GM18508 (cell line): Measurements from ENCODE around the gene MRPS2.
"Not testable (repeated sequence)": the region's sequence is repeated elsewhere in the genome, so short reads cannot be mapped to it uniquely, and the experiment has no call there.

ENCODE experiments used
- ATAC-seq: cut with Tn5 transposase; IDR thresholded peaks from one replicate; pipeline ENCODE4 v1.9.1; 2021; ENCODE audit warnings: moderate number of reproducible peaks; ENCODE audit not compliant: insufficient read depth, unreplicated experiment

MRPS2 gene

DNA sequence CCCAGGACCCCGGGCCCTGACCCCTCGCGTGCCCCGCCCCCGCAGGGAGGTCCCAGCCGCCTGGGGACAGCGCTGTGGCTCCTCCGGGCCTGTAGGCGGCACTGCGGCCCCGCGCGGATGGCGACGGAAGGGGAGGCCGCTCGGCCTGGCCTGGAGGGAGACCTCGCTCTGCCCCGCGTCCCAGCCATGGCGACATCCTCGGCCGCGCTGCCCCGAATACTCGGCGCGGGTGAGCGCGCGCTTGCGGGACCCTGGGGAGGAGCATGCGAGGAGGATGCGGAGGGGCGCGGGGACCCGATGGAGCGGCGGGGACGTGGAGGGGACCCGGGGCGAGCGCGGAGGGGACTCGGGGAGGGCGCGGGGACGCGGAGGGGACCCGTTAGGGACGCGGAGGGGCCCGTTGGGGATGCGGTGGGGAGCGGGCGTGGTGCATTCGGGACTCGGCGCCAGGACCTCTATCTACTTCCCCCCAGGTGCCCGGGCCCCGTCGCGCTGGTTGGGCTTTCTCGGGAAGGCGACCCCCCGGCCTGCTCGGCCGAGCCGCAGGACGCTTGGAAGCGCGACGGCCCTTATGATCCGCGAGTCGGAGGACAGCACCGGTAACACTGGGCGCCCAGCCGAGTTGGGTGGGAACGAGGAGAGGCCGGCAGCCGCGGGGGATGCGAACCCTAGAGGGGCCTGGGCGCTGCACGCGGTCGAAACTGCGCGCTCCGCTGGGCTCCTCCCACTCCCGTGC lies at the start of gene MRPS2:
TSS of gene MRPS2 (plus strand) at position 158 of the 736 bp plus-strand sequence. CDS start at position 187, 29 bp downstream.
- no peak for ATAC-seq

DNA sequence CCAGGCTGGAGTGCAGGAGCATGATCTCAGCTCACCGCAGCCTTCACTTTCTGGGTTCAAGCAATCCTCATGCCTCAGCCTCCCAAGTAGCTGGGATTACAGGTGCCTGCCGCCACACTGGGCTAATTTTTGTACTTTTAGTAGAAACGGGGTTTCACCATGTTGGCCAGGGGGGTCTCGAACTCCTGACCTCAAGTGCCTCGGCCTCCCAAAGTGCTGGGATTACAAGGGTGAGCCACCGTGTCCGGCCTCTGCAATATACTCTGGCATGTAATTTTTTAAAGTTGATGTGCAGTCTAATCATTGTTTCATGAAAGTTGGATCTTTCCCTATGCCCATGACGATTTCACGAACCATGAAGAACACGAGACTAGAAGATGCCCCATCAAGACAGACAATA lies 49.5 kb upstream of the MRPS2 start:
- no peak for ATAC-seq

DNA sequence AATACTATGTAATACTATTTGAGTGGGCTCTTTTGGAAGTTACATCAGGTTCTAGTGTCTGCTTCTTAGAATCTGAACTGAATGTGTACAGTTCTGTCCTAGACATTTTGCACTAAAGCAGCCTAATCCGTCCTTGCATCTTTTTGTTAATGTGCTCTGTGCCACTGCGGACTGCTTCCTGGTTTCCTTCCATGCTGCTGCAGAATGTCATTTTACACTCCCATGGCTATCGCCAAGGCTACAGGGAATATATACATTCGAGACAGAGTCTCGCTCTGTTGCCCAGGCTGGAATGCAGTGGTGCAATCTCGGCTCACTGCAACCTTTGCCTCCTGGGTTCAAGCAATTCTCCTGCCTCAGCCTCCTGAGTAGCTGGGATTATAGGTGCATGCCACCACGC lies 48.6 kb upstream of the MRPS2 start:
- ATAC-seq, result not testable (repeated sequence)

DNA sequence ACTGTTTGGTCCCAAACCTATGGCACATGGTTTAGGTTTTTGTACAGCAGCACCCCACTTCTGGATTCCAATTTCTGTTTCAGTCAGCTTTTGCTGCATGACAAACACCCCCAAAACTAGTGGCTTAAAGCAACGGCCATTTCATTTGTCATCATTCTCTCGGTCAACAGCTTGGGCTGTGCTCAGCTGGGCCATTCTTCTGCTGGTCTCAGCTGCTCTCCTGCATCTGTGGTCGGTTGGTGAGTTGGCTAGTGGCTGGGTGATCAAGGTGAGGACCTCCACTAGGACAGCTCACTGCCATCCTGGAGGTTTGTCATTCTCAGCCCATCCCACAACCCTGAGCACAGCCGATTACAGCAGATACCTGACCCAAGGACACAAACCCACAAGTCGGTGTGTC lies 45.7 kb upstream of the MRPS2 start:
- ATAC-seq, result no peak

DNA sequence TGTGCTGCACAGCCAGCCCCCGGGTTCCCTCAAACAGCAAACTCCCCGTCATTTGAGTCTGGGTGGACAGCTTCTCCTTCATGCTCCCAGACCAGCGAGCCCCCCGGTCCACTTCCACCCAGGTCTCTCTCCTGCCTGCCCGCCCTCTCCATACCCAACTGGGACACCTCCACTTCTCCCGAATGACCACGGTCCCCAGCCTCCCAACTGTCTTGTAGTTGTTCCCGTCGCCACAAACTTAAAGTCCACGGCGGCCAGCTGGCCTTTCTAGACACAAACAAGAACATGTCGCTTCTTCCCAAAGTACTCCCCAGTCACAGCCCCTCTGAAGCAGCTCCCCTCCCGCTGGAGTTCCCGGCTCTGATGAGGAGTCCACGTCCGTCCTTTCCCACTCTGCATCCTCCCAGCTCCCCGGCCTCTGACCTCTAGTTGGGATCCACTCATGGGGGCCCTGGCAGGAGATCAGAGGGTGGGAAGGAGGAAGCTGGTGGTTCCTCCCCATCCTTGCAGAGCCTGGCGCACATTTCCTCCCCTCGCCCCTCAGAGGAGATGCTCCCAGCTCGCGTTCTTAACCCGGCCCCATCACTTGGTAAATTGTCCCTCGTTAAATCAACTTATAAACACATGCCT lies 45.0 kb upstream of the MRPS2 start:
- ATAC-seq, result no peak

DNA sequence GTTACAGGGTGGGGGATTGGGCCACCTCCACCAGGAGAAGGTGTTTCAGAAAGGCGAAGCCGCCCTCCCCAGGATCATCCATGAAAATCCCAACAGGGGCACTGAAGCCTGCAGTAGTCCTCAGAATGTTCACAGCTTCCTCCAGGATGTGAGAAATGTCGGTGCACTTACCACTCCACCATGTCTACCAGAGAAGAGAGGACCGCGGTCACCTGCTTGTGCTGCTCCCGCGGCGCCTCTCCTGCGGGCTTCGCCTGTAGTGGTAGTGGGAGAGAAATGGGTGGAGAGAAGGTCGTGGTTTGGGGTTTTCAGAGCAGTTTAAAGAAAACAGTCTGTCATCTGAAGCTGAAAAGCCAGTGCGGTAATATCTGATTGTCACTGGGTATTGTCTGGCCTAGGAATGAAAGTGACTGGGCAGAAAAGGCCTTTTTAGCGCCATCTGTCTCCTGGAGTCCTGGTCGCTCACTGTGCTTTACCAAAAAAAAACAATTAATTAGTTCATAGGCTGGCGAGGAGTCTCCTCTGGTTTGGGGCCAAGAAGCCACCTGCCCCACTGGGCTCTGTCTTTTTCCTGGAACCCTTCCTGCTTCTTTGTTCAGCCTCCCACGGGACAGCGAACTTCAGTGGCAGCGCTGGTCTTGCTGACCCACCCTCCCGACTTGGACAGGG lies 43.9 kb upstream of the MRPS2 start:
- ATAC-seq, result no peak

DNA sequence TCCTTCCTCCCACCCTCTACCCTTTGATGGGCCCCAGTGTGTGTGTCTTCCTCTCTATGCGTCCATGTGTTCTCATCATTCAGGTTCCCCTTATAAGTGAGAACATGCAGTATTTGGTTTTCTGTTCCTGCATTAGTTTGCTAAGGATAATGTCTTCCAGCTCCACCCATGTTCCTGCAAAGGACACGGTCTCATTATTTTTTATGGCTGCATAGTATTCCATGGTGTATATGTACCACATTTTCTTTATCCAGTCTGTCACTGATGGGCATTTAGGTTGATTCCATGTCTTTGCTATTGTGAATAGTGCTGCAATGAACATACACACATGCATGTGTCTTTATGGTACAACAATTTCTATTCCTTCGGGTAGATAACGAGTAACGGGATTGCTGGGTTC lies 42.0 kb upstream of the MRPS2 start:
- ATAC-seq, result not testable (repeated sequence)

DNA sequence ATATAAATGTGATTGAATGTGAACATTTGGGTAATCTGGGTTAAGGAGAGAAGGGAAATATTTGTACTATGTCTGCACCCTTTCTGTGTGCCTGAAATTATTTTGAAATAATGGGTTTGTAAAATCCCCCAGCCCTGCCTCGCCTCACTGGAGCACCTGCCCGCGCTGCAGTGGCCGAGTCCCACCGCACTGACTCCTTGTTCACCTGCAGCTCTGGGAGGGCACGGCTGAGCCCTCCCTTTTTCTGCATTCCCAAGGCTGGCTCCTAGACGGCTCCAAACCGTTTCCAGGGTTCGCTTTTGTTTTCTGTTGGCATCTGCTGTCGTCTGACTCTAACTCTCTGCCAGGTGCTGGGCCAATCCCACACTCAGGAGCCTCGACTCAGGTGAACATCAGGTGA lies 38.5 kb upstream of the MRPS2 start:
- ATAC-seq, result no peak

DNA sequence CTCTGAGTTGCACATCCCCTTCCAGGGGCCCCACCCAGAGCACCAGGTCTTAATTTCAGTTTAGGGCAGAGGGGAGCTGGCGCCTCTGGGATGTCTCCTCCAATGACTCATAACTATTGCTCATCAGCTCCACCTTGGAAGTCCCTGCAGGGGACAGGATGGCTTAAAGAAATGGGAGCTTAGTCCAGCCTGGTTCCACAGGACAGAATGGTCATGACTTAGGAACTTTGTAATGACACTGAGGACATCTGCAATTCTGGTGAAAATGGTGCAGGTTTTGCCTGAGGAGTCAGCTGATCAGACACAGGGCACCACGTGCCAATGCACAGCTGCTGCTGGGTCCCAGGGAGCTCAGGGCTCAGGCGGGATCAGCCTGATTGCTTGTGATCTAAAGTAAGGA lies 37.3 kb upstream of the MRPS2 start:
- no peak for ATAC-seq

DNA sequence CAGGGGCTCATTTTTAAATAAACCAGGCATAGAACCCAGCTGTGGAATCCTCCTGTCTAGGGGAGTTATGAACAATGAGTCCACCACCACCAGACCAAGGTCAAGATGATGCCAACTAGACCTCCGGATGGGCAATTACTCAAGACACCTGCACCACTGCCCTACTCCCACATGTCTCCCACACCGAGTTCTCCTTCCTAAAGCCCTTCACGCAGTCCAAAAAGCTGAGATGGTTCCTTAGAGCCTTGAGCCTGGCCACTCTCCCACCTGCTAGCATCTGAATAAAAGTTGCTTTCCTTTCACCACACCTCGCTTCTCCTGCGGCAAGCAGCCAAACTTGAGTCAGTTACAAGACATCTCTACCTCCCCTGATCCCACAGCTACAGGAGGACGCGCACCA lies 36.3 kb upstream of the MRPS2 start:
- no peak for ATAC-seq

DNA sequence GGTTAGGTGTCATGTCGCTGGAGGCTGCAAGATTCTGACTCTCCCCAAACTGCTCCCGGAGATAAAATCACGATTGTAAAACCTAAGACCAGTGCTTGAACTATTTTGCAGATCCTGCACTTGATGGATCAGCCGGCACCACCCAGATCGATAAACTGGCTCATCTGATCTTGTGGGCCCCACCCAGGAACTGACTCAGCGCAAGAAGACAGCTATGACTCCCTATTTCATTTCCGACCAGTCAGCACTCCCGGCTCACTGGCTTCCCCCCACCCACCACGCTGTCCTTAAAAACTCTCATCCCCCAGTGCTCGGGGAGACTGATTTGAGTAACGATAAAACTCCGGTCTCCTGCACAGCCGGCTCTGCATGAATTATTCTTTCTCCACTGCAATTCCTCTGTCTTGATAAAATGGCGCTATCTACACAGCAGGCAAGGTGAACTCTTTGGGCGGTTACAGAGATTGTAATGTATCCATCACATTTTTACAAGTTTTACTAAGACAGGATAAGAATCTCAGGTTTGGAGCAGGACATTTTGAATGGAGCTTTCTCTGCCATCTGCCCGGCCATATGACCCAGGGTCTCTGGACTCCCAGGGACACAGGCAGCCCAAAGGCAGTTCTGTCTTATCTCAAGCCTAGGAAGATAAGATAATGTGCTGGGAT lies 31.5 kb upstream of the MRPS2 start:
- ATAC-seq, result no peak

DNA sequence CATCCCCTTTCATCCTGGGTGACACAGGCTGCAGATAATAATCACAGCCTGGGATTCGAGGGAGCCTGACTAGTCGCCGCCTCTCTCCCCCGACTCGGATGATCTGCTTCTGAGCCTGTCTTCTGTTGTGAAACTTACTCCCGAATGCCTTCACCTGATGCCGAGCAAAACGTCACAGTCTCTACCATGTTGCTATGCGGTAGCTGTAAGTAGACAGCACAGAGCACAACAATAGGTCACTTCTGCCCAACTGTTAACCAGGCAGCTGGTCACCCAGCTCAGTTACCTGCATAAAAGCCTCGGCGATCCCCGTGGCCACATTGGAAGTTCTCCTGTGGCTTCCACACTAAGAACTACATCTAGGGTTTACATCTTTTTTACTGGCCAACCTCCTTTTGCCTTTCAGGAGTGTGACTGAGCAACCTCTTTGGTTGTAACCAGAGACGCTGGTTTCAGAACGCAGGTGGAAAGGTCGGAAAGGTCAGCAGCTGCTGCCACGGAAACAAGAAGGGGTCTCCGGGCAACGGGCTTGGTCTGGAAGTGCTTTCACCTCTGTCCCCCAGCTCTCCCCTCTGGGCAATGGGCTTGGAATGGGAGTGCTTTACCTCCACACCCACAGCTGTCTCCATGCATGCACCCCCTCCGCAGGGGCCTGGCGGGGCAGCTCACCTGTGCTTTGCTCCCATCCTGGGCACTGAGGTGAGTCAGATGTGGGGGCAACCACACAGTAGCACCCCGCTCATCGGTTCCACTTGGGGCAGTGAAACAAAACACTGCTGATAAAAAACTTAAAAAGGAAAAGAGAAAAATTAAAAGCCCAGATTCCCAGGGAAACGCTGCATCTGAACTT lies 28.5 kb upstream of the MRPS2 start:
- ATAC-seq, result no peak

DNA sequence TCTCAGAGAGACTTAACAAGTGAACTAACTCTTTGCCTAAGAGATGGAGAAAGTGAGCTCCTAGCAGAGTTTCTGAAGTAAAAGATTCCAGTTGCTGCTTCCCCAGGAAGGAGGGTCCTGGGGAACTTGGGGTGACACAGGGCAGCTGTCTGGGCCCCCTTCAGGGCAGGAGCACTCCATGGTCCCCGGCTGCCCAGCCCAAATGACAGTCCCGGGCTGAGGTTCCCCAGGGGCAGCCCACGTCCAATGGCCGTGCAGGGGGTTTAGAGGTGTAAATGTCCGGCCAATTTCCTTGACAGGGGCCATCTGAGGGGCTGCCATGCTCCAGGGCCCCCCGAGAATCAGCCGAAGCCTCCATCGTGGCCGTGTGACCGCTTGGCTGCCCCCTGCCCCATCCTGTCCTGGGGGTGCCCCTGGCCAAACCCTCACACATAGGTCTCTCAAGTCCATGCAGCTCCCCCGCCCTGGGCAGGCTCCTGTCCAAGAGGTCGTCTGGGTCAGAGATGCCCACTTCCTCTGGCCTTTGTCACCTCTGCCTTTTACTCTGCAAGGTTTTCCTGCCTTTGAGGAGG lies 26.4 kb upstream of the MRPS2 start:
- no peak for ATAC-seq

DNA sequence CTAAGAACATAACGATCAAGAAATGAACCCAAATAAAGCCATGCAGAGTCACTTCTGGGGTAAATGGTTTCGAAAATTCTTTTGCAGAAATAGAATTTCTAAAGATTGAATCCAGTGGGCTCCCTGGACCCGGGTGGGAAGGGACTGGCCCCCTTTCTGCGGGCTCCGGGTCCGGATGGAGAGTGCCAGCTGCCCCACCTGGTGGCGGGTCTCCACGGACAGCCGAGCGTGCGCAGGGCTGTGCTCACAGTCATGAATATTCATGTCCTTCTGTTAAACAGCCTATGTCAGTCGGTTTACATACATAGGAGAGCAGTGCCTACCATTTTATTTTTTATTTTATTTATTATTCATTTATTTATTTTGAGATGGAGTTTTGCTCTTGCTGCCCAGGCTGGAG lies 25.6 kb upstream of the MRPS2 start:
- no peak for ATAC-seq

DNA sequence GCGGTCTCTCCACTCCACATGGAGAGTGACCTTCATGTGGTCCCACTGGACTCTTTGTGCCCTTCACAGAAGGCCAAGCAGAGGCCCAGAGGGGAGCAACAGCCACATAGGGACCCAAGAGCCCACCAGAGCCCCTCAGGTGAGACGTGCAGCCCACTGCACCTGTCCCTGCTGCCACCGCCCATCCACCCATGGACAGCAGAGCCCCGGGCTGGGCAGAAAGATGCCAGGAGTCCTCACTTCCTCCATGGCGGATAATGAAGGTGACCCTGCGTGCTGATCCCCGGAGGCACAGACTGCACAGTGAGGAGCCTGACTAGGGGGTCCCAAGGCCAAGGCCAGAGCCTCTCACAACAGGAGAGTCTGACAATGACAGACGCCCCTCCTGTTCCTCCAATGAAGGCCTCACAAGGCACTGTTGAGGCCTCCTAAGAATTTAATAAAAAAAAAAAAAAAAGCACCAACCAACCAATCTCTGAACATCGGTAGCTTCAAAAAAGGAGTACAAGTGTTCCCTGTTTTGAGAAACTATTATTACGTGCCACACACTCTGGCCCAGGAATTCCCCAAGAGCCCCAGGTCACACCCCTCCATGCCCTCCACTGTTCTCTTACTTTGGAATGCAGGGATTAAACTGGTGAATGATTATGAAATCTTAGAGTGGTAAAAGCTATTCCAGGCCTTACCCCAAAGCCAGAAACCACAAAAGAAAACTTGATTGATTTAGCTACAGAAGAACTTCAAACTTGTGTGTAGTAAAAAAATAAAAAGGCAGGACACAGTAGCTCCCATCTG lies 23.7 kb upstream of the MRPS2 start:
- ATAC-seq, result no peak

DNA sequence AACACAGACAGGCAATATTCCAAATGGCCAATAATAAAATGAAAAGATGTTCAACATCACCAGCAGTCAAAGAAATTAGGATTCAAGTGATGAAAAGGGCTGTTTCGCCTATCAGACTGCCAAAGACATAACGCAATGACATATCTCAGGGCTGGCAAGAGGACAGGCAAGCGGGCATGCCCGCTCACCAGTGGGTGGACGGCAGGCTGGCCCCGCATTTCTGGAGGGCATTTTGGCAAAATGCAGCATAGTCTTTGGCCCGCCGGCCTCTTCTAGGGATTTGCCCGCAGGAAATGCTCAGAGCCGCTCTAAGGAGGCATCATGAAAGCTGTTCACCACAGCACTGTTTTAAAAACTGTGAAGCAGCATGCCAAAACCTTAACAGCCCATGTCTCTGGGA lies 22.3 kb upstream of the MRPS2 start:
- no peak for ATAC-seq

DNA sequence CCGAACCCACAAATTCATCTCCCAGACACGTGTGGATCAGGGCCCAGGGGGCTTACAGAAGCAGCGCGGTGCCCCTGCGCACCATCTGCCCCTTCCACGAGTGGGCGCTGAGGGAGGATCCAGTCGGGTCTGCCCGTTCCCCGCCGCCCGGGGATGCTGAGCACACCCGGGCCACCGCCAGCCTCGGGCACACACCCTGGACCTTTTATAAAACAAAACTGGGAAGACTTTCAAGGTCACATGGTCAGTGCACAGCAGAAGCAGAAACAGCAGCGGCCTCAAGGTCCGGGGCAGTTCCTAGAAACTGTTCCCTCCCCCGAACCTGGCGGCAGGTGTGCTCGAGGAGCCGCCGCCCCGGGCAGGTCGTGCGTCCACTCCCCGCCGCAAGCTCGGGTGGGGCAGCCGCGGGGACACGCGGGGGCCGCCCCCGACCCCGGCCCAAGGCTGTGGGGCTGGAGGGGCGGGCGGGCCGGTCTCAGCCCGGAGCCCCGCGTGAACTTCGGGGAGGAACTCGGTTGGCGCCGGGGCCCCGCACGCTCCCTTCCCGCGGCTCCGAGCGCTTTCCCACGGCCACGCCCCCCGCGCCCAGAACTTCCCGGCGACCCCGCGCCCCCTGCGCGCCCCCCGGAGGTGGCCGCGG lies 21.5 kb upstream of the MRPS2 start:
- no peak for ATAC-seq

DNA sequence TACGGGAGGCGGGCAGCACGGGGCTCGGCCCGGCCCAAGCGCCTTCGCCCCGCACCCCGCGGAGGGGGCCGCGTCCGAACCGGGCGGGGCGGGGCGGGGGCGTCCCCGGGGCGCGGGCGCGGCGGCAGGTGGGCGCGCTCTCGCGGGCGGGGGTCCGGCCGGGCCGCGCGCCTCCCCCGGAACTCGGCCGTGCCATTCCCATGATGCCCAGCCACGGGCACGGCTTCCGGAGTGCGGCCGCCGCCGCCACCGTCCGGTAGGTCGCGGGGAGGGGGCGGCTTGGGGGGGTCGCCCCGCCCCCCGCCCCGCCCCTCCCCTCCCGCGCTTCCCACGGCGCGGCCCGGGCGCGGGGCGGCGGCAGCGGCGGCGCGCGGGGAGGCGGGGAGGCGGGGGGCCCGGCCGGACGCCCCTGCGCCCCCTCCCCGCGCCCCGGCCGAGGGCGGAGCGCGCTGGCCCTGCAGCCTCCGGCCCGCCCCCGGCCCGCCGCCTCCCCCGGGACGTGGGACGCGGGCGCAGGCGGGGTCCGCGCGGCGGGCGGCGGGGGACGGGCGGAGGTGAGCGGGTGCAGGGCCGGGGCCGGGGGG lies 20.9 kb upstream of the MRPS2 start, which contains the start of gene PPP1R26:
TSS of gene PPP1R26 (plus strand) at position 314 of the 584 bp plus-strand sequence. CDS start 4,729 bp downstream, outside the sequence.
- ATAC-seq, result no peak
